NCI-H1092 treated with DMSO at 0.1 percent for 48 hours (cell line): ENCODE results near the gene ABLIM3.

Experiments
- DNase-seq: peaks from one replicate; lab custom pipeline; 2025; lab: John Stamatoyannopoulos, UW

Gene ABLIM3

DNA sequence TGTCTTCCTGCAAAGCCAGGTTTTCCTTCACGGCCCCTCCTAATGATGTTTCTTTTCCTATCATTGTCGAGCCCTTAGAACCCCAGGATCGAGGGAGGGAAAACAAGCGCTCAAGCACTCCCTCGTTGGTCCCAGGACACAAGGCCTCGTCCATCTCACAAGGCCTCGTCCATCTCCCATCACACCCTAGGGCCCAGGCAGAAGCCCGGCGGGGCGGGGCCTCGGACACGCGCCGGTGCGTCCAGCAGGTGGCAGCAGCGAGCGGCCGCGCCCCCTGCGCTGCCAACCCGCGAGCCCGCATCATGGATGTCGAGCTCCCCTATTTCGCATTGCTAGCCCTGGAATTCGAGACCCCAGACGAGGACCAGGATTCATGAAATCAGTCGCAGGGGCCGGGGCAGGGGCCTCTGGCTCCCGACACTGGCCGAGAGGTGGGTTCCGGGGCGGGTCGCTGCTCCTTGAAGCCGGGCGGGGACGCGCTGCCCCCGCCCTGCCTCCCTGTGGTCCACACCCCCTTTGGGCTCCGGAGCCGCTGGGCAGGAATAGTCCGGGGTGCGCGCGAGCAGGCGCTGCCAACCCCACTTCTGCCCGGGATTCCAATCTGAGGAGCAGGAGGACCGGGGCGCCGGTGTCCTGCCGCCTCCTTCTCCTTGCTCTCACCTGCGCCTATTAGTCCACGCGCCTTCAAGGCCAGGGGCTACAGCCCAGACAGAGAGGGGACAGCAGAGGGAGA lies at the start of gene ABLIM3:
TSS of gene ABLIM3 (plus strand) at position 270 of the 733 bp plus-strand sequence. CDS start 603 bp downstream, outside the sequence.
- peak; percentile 29 for DNase-seq

- no peak for DNase-seq
These were observed 47.7 kb upstream of the ABLIM3 start for GRCh38 chr5:149093625-149094024.

- no peak for DNase-seq
These were observed 46.3 kb upstream of the ABLIM3 start for GRCh38 chr5:149094996-149095395.

- DNase-seq = no peak
These were observed 41.4 kb upstream of the ABLIM3 start for GRCh38 chr5:149099920-149100319.

DNA sequence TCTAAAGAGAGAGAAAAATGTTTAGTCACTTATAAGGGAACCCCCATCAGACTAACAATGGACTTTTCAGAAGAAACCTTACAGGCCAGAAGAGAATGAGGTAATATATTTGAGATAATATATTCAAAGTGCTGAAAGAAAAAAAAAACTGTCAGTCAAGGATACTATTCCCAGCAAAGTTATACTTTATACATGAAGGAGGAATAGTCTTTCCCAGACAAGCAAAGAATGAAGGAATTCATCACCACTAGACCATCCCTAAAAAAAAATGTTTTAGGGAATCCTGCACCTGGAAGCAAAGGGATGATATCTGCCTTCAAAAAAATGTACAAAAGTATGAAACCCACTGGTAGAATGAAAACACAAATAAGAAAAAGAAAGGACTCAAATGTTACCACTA lies 41.0 kb upstream of the ABLIM3 start:
- DNase-seq = no peak

- DNase-seq = no peak
These were observed 32.5 kb upstream of the ABLIM3 start for GRCh38 chr5:149108651-149109280.

- no peak for DNase-seq
These were observed 30.9 kb upstream of the ABLIM3 start for GRCh38 chr5:149110406-149110805.

DNA sequence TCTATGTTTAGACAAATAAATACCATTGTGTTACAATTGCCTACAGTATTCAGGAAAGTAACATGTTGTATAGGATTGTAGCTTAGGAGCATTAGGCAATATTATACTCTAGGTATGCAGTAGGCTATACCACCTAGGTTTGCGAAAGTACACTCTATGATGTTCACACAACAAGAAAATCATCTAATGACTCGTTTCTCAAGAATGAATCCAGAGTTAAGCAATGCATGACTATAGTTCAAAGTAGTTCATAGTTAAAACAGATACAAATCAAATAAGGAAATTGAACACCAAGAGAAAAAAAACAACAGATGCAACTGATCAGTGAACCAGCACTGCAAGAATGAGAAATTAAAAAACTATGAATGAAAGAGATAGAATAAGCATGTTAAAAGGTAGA lies 27.6 kb upstream of the ABLIM3 start:
- DNase-seq = no peak

DNA sequence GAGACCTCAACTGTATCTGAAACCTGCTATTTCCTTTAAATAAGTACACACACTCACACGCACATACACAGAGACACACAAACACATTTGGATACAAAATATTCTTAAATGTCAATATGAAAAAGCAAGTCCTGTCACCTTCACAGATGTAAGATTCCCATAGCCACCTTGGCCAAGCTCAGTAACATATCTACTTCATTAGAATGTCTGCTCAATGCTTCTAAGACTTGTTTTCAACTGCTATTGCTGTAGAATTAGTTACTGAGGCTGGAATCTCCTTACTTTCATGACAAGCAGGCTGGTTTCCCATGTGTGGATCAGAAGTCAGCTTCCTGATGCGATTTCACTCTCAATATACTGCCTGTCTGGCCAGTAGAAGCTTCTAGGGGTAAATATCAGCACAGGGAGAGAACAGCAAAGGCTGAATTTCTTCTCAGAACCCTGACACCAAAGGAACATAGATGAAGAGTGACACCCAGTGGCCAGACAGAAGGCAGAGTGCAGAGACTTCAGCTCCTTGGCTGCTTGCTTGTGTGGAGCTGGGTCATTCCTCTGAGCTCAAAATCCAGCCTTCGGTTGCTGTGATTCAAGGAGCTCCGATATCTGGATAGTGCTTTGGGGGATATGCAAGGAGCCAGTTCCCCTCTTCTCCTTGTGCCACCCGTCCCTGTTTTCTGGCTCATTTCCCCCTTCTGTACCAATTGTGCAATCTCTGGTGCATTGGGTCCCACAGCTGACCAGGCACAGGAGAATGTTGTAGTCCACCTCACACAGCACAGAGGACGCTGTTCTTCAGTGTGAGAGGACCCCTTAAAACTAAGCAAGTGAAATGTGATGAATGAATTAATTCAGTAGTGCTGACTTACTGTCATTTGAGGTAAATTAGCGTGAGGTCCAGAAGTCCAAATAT lies 26.6 kb upstream of the ABLIM3 start:
- peak; percentile 49 for DNase-seq

GRCh38 chr5:149117970-149118369 lies 23.3 kb upstream of the ABLIM3 start:
- no peak for DNase-seq

GRCh38 chr5:149118463-149118862 lies 22.8 kb upstream of the ABLIM3 start:
- DNase-seq = no peak

DNA sequence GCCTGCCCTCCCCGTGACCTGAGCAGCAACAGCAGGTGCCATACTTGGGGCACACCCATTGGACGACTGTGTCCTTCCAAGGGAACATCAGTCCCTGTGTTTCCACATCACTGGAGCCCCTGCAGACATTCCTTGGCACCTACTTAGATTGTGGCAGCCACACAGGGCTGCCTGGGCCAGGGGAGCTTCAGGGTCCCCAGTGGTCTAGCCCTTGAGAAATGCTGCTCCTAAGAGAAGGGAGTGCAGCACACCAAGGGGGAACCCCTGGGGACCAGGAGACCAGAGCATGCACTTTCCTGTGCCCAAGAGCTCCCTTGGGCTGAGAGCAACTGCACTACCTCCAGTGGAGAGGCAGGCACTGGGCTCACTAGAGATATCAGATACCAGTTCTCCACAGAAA lies 20.1 kb upstream of the ABLIM3 start:
- no peak for DNase-seq

GRCh38 chr5:149123211-149123610 lies 18.1 kb upstream of the ABLIM3 start:
- no peak for DNase-seq

DNA sequence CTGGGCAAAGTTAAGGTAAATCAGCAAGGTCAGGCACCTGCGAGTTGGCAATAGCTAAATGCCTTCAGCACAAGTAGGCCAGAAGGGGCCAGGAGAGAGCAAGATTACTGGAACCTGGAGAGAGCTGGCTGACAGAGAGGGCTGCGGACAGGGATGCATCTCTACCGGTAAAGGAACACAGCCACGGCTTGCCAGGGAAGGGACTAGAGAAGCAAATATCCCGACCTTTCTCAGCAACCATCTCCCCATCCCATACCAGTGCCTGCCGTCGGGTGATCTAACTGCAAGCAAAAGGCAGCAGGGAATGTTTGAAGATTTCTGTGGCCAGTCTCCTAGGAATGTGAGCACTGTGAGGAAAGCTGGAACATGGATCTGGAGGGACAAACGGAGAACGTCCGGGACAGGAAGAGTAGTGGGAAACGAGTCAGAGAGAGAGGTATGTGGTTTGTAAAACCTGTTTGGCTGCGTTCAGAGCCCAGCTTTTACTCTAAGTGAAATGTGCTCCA lies 15.9 kb upstream of the ABLIM3 start:
- no peak for DNase-seq

DNA sequence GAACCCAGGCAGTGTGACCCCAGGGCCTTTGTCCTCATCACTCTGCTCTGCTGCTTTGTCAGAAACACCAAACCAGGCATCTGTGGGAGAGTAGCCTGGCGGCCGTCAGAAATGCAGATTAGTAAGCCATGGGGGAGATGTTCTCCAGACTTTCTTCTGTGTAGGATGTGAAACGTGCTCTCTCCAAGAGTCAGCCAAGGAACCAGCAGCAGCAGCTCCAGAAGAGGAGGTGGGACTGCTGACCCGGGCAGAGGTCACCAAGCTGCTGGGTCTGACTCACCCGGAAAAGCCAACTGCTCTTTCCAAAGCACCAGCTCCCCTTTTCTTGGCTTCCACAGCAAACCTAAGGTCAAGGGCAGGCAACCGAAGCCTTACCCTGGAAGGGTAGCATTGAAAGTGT lies 14.4 kb upstream of the ABLIM3 start:
- no peak for DNase-seq

DNA sequence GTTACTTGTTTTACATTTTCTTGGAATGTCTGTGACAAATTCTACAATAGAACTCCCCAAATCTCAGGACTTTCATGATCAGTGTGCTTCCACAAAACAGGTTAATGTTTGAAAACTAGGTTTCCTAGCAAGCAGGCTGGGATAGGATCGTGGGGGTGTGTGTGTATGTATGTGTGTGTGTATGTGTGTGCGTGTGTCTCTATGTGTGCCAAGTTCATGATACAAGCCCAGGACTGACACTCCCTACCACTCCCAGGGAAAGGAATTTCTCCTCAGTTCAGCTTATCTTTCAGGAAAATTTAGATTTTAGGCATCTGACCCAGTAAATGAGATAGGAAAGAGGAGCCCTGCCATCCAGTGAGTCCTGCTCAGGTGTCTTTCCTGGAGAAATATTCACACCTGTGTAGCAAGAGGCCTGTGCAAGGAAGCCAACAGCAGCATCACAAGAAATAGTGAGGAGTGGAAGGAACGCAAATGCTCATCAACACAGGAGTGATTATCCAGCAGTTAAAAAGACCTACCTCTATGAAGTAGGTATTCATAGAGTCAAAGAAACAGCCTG lies 13.8 kb upstream of the ABLIM3 start:
- no peak for DNase-seq

DNA sequence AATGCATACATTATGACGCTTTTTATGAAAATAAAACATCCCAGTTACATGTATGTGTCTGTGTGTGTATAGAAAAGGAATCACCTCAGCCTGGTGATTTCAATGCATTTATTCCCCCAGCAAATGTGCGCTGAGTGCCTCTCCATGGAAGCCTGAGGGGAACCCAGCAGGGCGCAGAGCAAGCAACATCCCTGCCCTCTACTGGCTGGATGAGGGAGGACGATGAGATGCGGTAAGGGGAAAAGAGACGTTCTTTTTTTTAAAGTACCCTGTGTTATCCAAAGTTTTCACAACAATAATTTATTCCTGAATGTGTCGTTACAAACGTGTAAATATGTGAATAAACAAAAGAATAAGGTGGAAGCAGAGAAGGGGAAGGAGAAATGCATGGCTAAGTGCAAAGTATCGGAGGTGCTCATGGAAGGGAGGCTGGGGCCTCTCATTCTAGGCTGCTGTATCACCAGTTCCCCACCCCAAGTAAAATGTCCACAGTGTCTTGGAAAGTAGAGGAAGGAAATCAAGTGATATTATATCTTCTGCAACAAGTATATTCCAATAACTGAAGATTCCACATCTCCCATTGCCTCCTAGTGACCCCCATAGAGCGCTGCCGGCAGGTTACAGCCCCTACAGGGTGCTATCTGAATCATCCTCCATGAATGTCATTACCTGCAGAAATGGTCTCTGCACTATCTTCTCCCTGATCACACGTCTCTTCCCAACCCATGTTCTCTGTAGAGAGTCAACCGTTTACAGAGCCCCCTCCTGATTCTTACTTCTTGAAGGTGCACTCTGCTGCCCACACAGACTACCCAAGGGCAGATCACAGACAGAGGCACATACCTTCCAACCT lies 13.0 kb upstream of the ABLIM3 start:
- peak; percentile 1 for DNase-seq

- no peak for DNase-seq
These were observed 12.1 kb upstream of the ABLIM3 start for GRCh38 chr5:149129181-149129580.

DNA sequence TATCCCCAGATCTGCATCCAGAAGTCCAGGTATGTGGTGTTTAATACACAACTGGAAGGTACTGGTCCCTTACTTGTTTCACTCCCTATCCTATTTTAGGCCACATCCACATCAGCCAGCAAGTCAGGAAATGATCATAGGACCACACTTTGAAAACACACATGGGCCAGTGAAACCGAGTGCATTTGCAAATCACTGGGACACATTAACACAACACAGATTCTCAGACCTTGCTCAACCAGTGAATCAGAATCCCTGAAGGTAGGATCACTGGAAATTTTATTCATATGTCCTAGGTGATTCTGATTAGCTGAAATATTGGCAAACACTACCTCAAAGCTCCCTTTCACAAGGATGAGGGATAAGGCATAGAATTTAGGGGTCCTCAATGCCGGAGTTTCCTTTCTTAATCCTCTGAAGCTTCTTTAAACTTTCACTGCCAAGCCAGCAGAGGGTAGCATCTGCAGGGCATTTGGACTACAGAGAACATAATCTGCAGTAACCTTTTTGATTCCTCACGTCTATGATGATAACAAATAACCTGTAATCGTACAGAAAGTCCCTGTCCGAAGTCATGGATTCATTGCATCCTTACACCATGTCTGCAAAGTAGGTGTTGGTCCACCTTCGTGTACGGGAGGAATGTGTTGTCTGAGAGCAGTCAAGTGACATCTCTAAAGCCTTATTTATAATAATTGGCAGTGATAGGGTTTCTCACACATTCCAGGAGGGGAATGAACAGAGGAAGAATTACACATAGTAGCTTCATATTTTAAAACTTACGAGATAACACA lies 11.0 kb upstream of the ABLIM3 start:
- DNase-seq = no peak

DNA sequence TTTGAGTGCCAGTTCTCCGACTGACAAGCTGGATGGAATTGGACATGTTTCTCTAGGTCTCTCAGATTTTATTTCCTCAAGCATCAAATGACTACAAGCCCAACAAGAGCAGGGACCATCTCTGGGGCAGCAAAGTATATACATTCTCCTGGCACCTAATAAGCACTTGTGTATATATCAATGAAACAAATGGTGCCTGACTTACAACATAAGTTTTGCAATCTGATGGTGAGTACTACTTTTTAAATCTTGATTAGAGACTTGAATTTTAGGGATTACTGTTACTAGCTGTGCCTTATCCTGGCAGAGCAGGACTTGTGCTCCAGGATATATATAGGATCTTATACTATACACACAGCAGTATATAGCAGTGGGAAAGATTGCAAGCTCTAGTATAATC lies 8.8 kb upstream of the ABLIM3 start:
- DNase-seq = no peak
